ENCODE measurements around the gene MEIKIN. TPM values are rescaled to one million over a fixed set of nuclear protein-coding genes. Genes with fewer than 3 reads are reported as not detected.

MEIKIN gene
- total and polyA plus RNA-seq, 2 experiments from 2014 or later, result not detected

GRCh38 chr5:131959136-131959535, 13.7 kb upstream of the MEIKIN start:
- Mint-ChIP-seq H3K27ac (no peak overlapping the region), H3K9me3 (no peaks in the 10 kb centered on the region), H3K36me3 (ENCODE audit: low read depth) (no peaks in the 10 kb centered on the region), H3K4me1 (no peaks in the 10 kb centered on the region; the same call in 2 of the 3 replicates), H3K27me3 (ENCODE audit: insufficient read depth, low read depth, poor library complexity) (peaks cover 2% of the 10 kb centered on the region), H3K4me3 (no peak overlapping the region)
- H3K27ac ChIP-seq (ENCODE audit: low read depth), result no peak overlapping the region
- no peaks in the 10 kb centered on the region for H3K4me1 ChIP-seq (ENCODE audit: insufficient read depth)
- no peak for ATAC-seq
- H3K4me3 ChIP-seq, result no peak overlapping the region
- H3F3A ChIP-seq (replicated peaks; ENCODE audit: low read depth), result no peaks in the 10 kb centered on the region
- no peak overlapping the region for H3K4me2 ChIP-seq
- no peak for DNase-seq (ENCODE audit: low spot score)
- H3K9me2 ChIP-seq (ENCODE audit: insufficient read depth), result 0 out of 2 replicates have a peak, but pooled peaks cover 5% of the 10 kb centered on the region
- no peaks in the 10 kb centered on the region for H3K27me3 ChIP-seq (ENCODE audit: insufficient read depth)
- TF ChIP-seq EZH2 (IDR thresholded peaks at IDR 0.05; ENCODE audit: low read depth, unreplicated experiment) (no peak), EZH2phosphoT487 (IDR thresholded peaks at IDR 0.05; ENCODE audit: unreplicated experiment) (no peak), CREB1 (CRISPR knock-in tag; IDR thresholded peaks at IDR 0.05; ENCODE audit: low read depth) (no peak), NANOG (IDR thresholded peaks at IDR 0.05; ENCODE audit: borderline replicate concordance) (no peak), POLR2AphosphoS5 (IDR thresholded peaks at IDR 0.05; ENCODE audit: low read depth) (no peak), ETS1 (IDR thresholded peaks at IDR 0.05) (no peak), ZNF331 (CRISPR knock-in tag; IDR thresholded peaks at IDR 0.05; ENCODE audit: low read depth) (no peak), STAT1 (IDR thresholded peaks at IDR 0.05; ENCODE audit: unreplicated experiment) (no peak), JUNB (IDR thresholded peaks at IDR 0.05; ENCODE audit: unreplicated experiment) (no peak), ZNF114 (CRISPR knock-in tag; IDR thresholded peaks at IDR 0.05) (no peak), REST (IDR thresholded peaks at IDR 0.05; ENCODE audit: unreplicated experiment) (no peak)
- no peak overlapping the region for H2AFZ ChIP-seq
- no peaks in the 10 kb centered on the region for H4K20me1 ChIP-seq (replicated peaks; ENCODE audit: insufficient read depth)
- no peaks in the 10 kb centered on the region for H3K79me2 ChIP-seq (replicated peaks; ENCODE audit: insufficient read depth)
- no peaks in the 10 kb centered on the region for H3K36me3 ChIP-seq (ENCODE audit: insufficient read depth)

- no peaks in the 10 kb centered on the region for H3K27me3 ChIP-seq (ENCODE audit: insufficient read depth)
- H3K4me3 Mint-ChIP-seq, result no peak overlapping the region
- peak overlapping the region; percentile 19; the same call in 1 of the 2 replicates for H2AFZ ChIP-seq
- TF ChIP-seq JUNB (IDR thresholded peaks at IDR 0.05; ENCODE audit: unreplicated experiment) (no peak), REST (IDR thresholded peaks at IDR 0.05; ENCODE audit: unreplicated experiment) (no peak), ZNF114 (CRISPR knock-in tag; IDR thresholded peaks at IDR 0.05) (no peak)
Measured at GRCh38 chr5:131957721-131958441, 12.4 kb upstream of the MEIKIN start.

More at GRCh38 chr5:131957721-131958441, 12.4 kb upstream of the MEIKIN start:
- Mint-ChIP-seq H3K27me3 (ENCODE audit: insufficient read depth, low read depth, poor library complexity) (peaks cover 1% of the 10 kb centered on the region), H3K9me3 (no peaks in the 10 kb centered on the region), H3K27ac (no peak overlapping the region), H3K36me3 (ENCODE audit: low read depth) (no peaks in the 10 kb centered on the region), H3K4me1 (no peaks in the 10 kb centered on the region; the same call in 2 of the 3 replicates)
- DNase-seq (ENCODE audit: low spot score) (peak; percentile 18), ATAC-seq (peak; percentile 61)
- H3K36me3 ChIP-seq (ENCODE audit: insufficient read depth), result no peaks in the 10 kb centered on the region
- no peaks in the 10 kb centered on the region for H3K4me1 ChIP-seq (ENCODE audit: insufficient read depth)
- H3K4me2 ChIP-seq, result no peak overlapping the region
- no peak overlapping the region for H3K4me3 ChIP-seq
- H3K27ac ChIP-seq (ENCODE audit: low read depth), result no peak overlapping the region
- H3K9me2 ChIP-seq (ENCODE audit: insufficient read depth), result no peaks in the 10 kb centered on the region
- no peaks in the 10 kb centered on the region for H4K20me1 ChIP-seq (replicated peaks; ENCODE audit: insufficient read depth)
- H3F3A ChIP-seq (replicated peaks; ENCODE audit: low read depth), result no peaks in the 10 kb centered on the region
- no peaks in the 10 kb centered on the region for H3K79me2 ChIP-seq (replicated peaks; ENCODE audit: insufficient read depth)
